HepG2 (cell line): ENCODE measurements around the gene RASGRP2. TPM values are rescaled to one million over a fixed set of nuclear protein-coding genes. Genes with fewer than 3 reads are reported as not detected.

Experiments
- GABPB1 ChIP-seq: IDR thresholded peaks from 2 replicates; pipeline ENCODE4 v1.6.1; 2016; ENCODE audit warnings: mild to moderate bottlenecking, missing genetic modification reagents, moderate library complexity, missing compliant biosample characterization
- RXRA ChIP-seq: sonication (generic); formaldehyde crosslinking; IDR thresholded peaks from 2 replicates; pipeline ENCODE4 v1.5.1; 2020; ENCODE audit warnings: missing genetic modification reagents
- SETDB1 ChIP-seq: sonication (generic); formaldehyde crosslinking; IDR thresholded peaks from 2 replicates; pipeline ENCODE4 v1.5.1; 2020; ENCODE audit warnings: missing genetic modification reagents, mild to moderate bottlenecking, borderline replicate concordance
- SMC3 ChIP-seq: IDR thresholded peaks from 2 replicates; pipeline ENCODE4 v1.6.1; 2011; ENCODE audit warnings: low read length, improper control_type of control experiment
- TOE1 ChIP-seq: sonication (generic); formaldehyde crosslinking; IDR thresholded peaks from 2 replicates; pipeline ENCODE4 v1.4.0; 2020; ENCODE audit warnings: mild to moderate bottlenecking, missing genetic modification reagents
- ZNF354B ChIP-seq: sonication (generic); formaldehyde crosslinking; IDR thresholded peaks from 2 replicates; pipeline ENCODE4 v1.8.0; 2022; ENCODE audit warnings: mild to moderate bottlenecking, missing genetic modification reagents
- ZNF772 ChIP-seq: sonication (generic); formaldehyde crosslinking; IDR thresholded peaks from 2 replicates; pipeline ENCODE4 v1.5.0; 2020; ENCODE audit warnings: mild to moderate bottlenecking, missing genetic modification reagents
- polyA plus RNA-seq, 8 experiments: library from polyadenylated mRNA; depleted of rRNA in 3 of 8; stranded (reverse) in 7 of 8; unstranded in 1 of 8; fragments of >200 nt; fragmentation: Illumina TruSeq in 4 of 8; extraction: Trizol in 4 of 8; gene quantifications; 2 replicates each; pipeline versions ENCODE4 v1.2.1 to v1.2.3, GENCODE V29; 2011 to 2016; ENCODE audit warnings: low read depth in 4 of 8, missing spikeins in 1 of 8, mixed read lengths in 1 of 8; ENCODE audit not compliant: insufficient read depth in 1 of 8
- total RNA-seq, 5 experiments: library from RNA; depleted of rRNA; stranded (reverse); fragments of >200 nt; fragmentation: Illumina TruSeq; extraction: Trizol; gene quantifications; 2 replicates each; pipeline ENCODE4 v1.2.3, GENCODE V29; 2016; ENCODE audit warnings: low read depth in 1 of 5
- TF ChIP-seq, protein P1 (sequence below): sonication (generic); formaldehyde crosslinking; IDR thresholded peaks from 2 replicates; pipeline ENCODE4 v1.5.0; 2020; ENCODE audit warnings: mild to moderate bottlenecking, missing genetic modification reagents, borderline replicate concordance
- TF ChIP-seq, protein P2 (sequence below): sonication (generic); formaldehyde crosslinking; IDR thresholded peaks from 2 replicates; pipeline ENCODE4 v1.5.1; 2020; ENCODE audit warnings: mild to moderate bottlenecking, missing genetic modification reagents, borderline replicate concordance
- TF ChIP-seq, protein P3 (sequence below): sonication (generic); formaldehyde crosslinking; IDR thresholded peaks from 2 replicates; pipeline ENCODE4 v1.8.1; 2023; ENCODE audit warnings: mild to moderate bottlenecking, inconsistent platforms, moderate library complexity, missing genetic modification reagents, borderline replicate concordance
- TF ChIP-seq, protein P4 (sequence below): sonication (generic); formaldehyde crosslinking; IDR thresholded peaks from 2 replicates; pipeline ENCODE4 v1.4.0; 2020; ENCODE audit warnings: missing genetic modification reagents

Gene RASGRP2
- total and polyA plus RNA-seq, 2 of the 13 experiments (the other 11 are each of a cell fraction or from before 2014, with no cell fraction given): 0.61 TPM; not detected in 1

DNA sequence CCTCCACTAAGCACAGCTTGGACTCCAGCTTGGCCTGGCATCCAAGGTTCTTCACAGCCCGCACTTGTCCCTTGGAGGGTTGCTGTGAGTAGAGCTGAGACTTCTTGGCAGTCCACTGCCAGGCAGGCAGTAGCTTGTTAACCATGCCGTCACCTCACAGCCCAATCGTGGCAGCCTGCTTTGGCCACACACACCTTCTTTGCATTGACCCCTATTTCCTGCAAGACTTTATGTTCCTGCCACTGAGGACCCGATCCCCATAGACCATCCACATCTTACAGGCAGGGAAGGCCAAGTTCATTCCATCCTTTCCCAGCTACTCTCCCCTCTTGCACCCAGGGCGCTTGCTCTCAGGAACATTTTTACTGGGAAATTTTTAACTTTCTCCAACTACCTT, 18.3 kb upstream of the RASGRP2 start (continued):
- TF ChIP-seq, protein P1, sequence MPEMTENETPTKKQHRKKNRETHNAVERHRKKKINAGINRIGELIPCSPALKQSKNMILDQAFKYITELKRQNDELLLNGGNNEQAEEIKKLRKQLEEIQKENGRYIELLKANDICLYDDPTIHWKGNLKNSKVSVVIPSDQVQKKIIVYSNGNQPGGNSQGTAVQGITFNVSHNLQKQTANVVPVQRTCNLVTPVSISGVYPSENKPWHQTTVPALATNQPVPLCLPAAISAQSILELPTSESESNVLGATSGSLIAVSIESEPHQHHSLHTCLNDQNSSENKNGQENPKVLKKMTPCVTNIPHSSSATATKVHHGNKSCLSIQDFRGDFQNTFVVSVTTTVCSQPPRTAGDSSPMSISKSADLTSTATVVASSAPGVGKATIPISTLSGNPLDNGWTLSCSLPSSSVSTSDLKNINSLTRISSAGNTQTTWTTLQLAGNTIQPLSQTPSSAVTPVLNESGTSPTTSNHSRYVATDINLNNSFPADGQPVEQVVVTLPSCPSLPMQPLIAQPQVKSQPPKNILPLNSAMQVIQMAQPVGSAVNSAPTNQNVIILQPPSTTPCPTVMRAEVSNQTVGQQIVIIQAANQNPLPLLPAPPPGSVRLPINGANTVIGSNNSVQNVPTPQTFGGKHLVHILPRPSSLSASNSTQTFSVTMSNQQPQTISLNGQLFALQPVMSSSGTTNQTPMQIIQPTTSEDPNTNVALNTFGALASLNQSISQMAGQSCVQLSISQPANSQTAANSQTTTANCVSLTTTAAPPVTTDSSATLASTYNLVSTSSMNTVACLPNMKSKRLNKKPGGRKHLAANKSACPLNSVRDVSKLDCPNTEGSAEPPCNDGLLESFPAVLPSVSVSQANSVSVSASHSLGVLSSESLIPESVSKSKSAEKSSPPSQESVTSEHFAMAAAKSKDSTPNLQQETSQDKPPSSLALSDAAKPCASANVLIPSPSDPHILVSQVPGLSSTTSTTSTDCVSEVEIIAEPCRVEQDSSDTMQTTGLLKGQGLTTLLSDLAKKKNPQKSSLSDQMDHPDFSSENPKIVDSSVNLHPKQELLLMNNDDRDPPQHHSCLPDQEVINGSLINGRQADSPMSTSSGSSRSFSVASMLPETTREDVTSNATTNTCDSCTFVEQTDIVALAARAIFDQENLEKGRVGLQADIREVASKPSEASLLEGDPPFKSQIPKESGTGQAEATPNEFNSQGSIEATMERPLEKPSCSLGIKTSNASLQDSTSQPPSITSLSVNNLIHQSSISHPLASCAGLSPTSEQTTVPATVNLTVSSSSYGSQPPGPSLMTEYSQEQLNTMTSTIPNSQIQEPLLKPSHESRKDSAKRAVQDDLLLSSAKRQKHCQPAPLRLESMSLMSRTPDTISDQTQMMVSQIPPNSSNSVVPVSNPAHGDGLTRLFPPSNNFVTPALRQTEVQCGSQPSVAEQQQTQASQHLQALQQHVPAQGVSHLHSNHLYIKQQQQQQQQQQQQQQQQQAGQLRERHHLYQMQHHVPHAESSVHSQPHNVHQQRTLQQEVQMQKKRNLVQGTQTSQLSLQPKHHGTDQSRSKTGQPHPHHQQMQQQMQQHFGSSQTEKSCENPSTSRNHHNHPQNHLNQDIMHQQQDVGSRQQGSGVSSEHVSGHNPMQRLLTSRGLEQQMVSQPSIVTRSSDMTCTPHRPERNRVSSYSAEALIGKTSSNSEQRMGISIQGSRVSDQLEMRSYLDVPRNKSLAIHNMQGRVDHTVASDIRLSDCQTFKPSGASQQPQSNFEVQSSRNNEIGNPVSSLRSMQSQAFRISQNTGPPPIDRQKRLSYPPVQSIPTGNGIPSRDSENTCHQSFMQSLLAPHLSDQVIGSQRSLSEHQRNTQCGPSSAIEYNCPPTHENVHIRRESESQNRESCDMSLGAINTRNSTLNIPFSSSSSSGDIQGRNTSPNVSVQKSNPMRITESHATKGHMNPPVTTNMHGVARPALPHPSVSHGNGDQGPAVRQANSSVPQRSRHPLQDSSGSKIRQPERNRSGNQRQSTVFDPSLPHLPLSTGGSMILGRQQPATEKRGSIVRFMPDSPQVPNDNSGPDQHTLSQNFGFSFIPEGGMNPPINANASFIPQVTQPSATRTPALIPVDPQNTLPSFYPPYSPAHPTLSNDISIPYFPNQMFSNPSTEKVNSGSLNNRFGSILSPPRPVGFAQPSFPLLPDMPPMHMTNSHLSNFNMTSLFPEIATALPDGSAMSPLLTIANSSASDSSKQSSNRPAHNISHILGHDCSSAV: no peak
- TF ChIP-seq ZNF354B (CRISPR knock-in tag) (no peak), TOE1 (no peak), SETDB1 (CRISPR knock-in tag) (no peak), RXRA (CRISPR knock-in tag) (no peak), ZNF772 (CRISPR knock-in tag) (no peak), SMC3 (no peak), GABPB1 (CRISPR knock-in tag) (no peak)
- TF ChIP-seq, protein P2, sequence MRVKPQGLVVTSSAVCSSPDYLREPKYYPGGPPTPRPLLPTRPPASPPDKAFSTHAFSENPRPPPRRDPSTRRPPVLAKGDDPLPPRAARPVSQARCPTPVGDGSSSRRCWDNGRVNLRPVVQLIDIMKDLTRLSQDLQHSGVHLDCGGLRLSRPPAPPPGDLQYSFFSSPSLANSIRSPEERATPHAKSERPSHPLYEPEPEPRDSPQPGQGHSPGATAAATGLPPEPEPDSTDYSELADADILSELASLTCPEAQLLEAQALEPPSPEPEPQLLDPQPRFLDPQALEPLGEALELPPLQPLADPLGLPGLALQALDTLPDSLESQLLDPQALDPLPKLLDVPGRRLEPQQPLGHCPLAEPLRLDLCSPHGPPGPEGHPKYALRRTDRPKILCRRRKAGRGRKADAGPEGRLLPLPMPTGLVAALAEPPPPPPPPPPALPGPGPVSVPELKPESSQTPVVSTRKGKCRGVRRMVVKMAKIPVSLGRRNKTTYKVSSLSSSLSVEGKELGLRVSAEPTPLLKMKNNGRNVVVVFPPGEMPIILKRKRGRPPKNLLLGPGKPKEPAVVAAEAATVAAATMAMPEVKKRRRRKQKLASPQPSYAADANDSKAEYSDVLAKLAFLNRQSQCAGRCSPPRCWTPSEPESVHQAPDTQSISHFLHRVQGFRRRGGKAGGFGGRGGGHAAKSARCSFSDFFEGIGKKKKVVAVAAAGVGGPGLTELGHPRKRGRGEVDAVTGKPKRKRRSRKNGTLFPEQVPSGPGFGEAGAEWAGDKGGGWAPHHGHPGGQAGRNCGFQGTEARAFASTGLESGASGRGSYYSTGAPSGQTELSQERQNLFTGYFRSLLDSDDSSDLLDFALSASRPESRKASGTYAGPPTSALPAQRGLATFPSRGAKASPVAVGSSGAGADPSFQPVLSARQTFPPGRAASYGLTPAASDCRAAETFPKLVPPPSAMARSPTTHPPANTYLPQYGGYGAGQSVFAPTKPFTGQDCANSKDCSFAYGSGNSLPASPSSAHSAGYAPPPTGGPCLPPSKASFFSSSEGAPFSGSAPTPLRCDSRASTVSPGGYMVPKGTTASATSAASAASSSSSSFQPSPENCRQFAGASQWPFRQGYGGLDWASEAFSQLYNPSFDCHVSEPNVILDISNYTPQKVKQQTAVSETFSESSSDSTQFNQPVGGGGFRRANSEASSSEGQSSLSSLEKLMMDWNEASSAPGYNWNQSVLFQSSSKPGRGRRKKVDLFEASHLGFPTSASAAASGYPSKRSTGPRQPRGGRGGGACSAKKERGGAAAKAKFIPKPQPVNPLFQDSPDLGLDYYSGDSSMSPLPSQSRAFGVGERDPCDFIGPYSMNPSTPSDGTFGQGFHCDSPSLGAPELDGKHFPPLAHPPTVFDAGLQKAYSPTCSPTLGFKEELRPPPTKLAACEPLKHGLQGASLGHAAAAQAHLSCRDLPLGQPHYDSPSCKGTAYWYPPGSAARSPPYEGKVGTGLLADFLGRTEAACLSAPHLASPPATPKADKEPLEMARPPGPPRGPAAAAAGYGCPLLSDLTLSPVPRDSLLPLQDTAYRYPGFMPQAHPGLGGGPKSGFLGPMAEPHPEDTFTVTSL: no peak
- TF ChIP-seq, protein P3, sequence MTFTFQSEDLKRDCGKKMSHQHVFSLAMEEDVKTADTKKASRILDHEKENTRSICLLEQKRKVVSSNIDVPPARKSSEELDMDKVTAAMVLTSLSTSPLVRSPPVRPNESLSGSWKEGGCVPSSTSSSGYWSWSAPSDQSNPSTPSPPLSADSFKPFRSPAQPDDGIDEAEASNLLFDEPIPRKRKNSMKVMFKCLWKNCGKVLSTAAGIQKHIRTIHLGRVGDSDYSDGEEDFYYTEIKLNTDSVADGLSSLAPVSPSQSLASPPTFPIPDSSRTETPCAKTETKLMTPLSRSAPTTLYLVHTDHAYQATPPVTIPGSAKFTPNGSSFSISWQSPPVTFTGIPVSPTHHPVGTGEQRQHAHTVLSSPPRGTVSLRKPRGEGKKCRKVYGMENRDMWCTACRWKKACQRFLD (CRISPR knock-in tag): no peak
- TF ChIP-seq, protein P4, sequence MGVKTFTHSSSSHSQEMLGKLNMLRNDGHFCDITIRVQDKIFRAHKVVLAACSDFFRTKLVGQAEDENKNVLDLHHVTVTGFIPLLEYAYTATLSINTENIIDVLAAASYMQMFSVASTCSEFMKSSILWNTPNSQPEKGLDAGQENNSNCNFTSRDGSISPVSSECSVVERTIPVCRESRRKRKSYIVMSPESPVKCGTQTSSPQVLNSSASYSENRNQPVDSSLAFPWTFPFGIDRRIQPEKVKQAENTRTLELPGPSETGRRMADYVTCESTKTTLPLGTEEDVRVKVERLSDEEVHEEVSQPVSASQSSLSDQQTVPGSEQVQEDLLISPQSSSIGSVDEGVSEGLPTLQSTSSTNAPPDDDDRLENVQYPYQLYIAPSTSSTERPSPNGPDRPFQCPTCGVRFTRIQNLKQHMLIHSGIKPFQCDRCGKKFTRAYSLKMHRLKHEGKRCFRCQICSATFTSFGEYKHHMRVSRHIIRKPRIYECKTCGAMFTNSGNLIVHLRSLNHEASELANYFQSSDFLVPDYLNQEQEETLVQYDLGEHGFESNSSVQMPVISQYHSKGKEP (CRISPR knock-in tag): no peak
